ENCODE results near the gene TTC34.

DNA sequence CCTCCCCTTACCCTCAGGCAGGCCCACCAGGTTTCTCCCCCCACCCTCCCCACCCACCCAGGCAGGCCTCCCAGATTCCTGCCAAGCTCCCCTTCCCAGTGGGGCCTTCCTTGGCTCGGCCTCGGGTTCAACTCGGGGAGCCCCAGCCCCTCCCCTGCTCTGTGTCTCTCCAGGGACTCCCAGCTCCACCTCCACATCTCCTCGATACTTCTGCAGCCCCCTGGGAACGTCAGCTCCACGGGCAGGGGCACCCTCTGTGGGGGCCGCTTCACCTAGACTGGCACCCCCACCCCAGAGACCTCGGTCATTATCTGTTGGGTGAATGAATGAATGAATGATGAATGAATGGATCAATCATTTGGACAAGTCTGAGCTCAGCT, 169.5 kb downstream of the TTC34 start:
- TF ChIP-seq POLR2A (IDR thresholded peaks at IDR 0.05; ENCODE audit: borderline replicate concordance, extremely low read depth, insufficient read depth, insufficient read length), result no peak
- no peak for TF ChIP-seq POLR2AphosphoS5 (IDR thresholded peaks at IDR 0.05; ENCODE audit: low read depth, low read length)
- TF ChIP-seq CTCF (IDR thresholded peaks at IDR 0.05 in 2 of 3, conservative IDR thresholded peaks at IDR 0.05 in 1 of 3; ENCODE audit: borderline replicate concordance in 1 of 3, insufficient read depth in 1 of 3, low read depth in 2 of 3, low read length in 2 of 3), result no peak
- no peak for TF ChIP-seq MAX (IDR thresholded peaks at IDR 0.05)
- TF ChIP-seq ZNF274 (IDR thresholded peaks at IDR 0.05; ENCODE audit: low read depth, low read length), result no peak
- no peak for TF ChIP-seq EGR1 (IDR thresholded peaks at IDR 0.05; ENCODE audit: low read depth)
- TF ChIP-seq TCF7L2 (IDR thresholded peaks at IDR 0.05; ENCODE audit: borderline replicate concordance, extremely low read depth, insufficient read depth, insufficient read length), result no peak
- TF ChIP-seq EZH2 (IDR thresholded peaks at IDR 0.05), result no peak
- no peak for TF ChIP-seq SP1 (IDR thresholded peaks at IDR 0.05; ENCODE audit: low read depth)
